ENCODE measurements around the gene PLA2G3. TPM values are rescaled to one million over a fixed set of nuclear protein-coding genes. Genes with fewer than 3 reads are reported as not detected.
"Not testable (repeated sequence)": the region's sequence is repeated elsewhere in the genome, so short reads cannot be mapped to it uniquely, and the experiment has no call there.

The PLA2G3 gene
- total RNA-seq, 1 donor from 2014 or later: not detected

GRCh38 chr22:31171734-31172133 lies 31.4 kb upstream of the PLA2G3 start:
- H3K36me3 ChIP-seq (ENCODE audit: control insufficient read depth in 3 of 3, insufficient read depth in 3 of 3, low read length in 3 of 3); H3K27me3 ChIP-seq (ENCODE audit: control insufficient read depth in 3 of 3, insufficient read depth in 3 of 3, low read length in 3 of 3); H3K27ac ChIP-seq (ENCODE audit: low read depth, low read length); H3K9ac ChIP-seq (ENCODE audit: low read depth in 1 of 3, low read length in 3 of 3); H3K4me3 ChIP-seq (ENCODE audit: low read length in 3 of 3); H3K9me3 ChIP-seq (ENCODE audit: control insufficient read depth in 3 of 3, low read length in 3 of 3): not testable (repeated sequence)
- H3K4me1 ChIP-seq (ENCODE audit: control insufficient read depth in 3 of 3, insufficient read depth in 3 of 3, low read length in 3 of 3): peaks cover 6 to 22% (median 11%) of the 10 kb centered on the region in 3 donors

- Histone ChIP-seq H3K9ac (ENCODE audit: low read depth in 1 of 3, low read length in 3 of 3) (no peak overlapping the region), H3K4me1 (ENCODE audit: control insufficient read depth in 3 of 3, insufficient read depth in 3 of 3, low read length in 3 of 3) (peaks cover 6 to 19% (median 10%) of the 10 kb centered on the region in 3 donors), H3K4me3 (ENCODE audit: low read length in 3 of 3) (no peak overlapping the region), H3K27ac (ENCODE audit: low read depth, low read length) (no peak overlapping the region), H3K36me3 (ENCODE audit: control insufficient read depth in 3 of 3, insufficient read depth in 3 of 3, low read length in 3 of 3) (peaks cover 0 to under 1% (median 0%) of the 10 kb centered on the region in 3 donors), H3K9me3 (ENCODE audit: control insufficient read depth in 3 of 3, low read length in 3 of 3) (no peaks in the 10 kb centered on the region), H3K27me3 (ENCODE audit: control insufficient read depth in 3 of 3, insufficient read depth in 3 of 3, low read length in 3 of 3) (no peaks in the 10 kb centered on the region)
Measured at GRCh38 chr22:31170971-31171370, 30.7 kb upstream of the PLA2G3 start.

- H3K27ac ChIP-seq (ENCODE audit: low read depth, low read length): no peak overlapping the region
- H3K36me3 ChIP-seq (ENCODE audit: control insufficient read depth in 3 of 3, insufficient read depth in 3 of 3, low read length in 3 of 3): peaks cover 0 to 9% (median 0%) of the 10 kb centered on the region in 3 donors
- H3K4me3 ChIP-seq (ENCODE audit: low read length in 3 of 3): no peak overlapping the region
- H3K4me1 ChIP-seq (ENCODE audit: control insufficient read depth in 3 of 3, insufficient read depth in 3 of 3, low read length in 3 of 3): peaks cover 13 to 28% (median 17%) of the 10 kb centered on the region in 3 donors
- no peaks in the 10 kb centered on the region for H3K27me3 ChIP-seq (ENCODE audit: control insufficient read depth in 3 of 3, insufficient read depth in 3 of 3, low read length in 3 of 3)
- H3K9me3 ChIP-seq (ENCODE audit: control insufficient read depth in 3 of 3, low read length in 3 of 3): no peaks in the 10 kb centered on the region
- no peak overlapping the region for H3K9ac ChIP-seq (ENCODE audit: low read depth in 1 of 3, low read length in 3 of 3)
Measured at GRCh38 chr22:31162015-31162765, 21.9 kb upstream of the PLA2G3 start.

GRCh38 chr22:31161386-31161785 lies 21.1 kb upstream of the PLA2G3 start:
- Histone ChIP-seq H3K4me3 (ENCODE audit: low read length in 3 of 3) (peak overlapping the region in 2 of 3 donors; percentile 97 to 98), H3K9ac (ENCODE audit: low read depth in 1 of 3, low read length in 3 of 3) (peak overlapping the region in 2 of 3 donors; percentile 89 to 98), H3K9me3 (ENCODE audit: control insufficient read depth in 3 of 3, low read length in 3 of 3) (no peaks in the 10 kb centered on the region), H3K4me1 (ENCODE audit: control insufficient read depth in 3 of 3, insufficient read depth in 3 of 3, low read length in 3 of 3) (peaks cover 13 to 28% (median 17%) of the 10 kb centered on the region in 3 donors), H3K27ac (ENCODE audit: low read depth, low read length) (no peak overlapping the region), H3K27me3 (ENCODE audit: control insufficient read depth in 3 of 3, insufficient read depth in 3 of 3, low read length in 3 of 3) (no peaks in the 10 kb centered on the region), H3K36me3 (ENCODE audit: control insufficient read depth in 3 of 3, insufficient read depth in 3 of 3, low read length in 3 of 3) (peaks cover 0 to 9% (median 0%) of the 10 kb centered on the region in 3 donors)

GRCh38 chr22:31160328-31160978 lies 20.1 kb upstream of the PLA2G3 start:
- H3K27ac ChIP-seq (ENCODE audit: low read depth, low read length): peak overlapping the region; percentile 93
- no peaks in the 10 kb centered on the region for H3K9me3 ChIP-seq (ENCODE audit: control insufficient read depth in 3 of 3, low read length in 3 of 3)
- H3K36me3 ChIP-seq (ENCODE audit: control insufficient read depth in 3 of 3, insufficient read depth in 3 of 3, low read length in 3 of 3): peaks cover 0 to 5% (median 0%) of the 10 kb centered on the region in 3 donors

GRCh38 chr22:31155422-31155821 lies 15.1 kb upstream of the PLA2G3 start:
- no peak overlapping the region for H3K27ac ChIP-seq (ENCODE audit: low read depth, low read length)
- H3K9ac ChIP-seq (ENCODE audit: low read depth in 1 of 3, low read length in 3 of 3): peak overlapping the region in 1 of 3 donors; percentile 41

More at GRCh38 chr22:31160328-31160978, 20.1 kb upstream of the PLA2G3 start:
- peaks cover 16 to 29% (median 22%) of the 10 kb centered on the region in 3 donors for H3K4me1 ChIP-seq (ENCODE audit: control insufficient read depth in 3 of 3, insufficient read depth in 3 of 3, low read length in 3 of 3)
- peak overlapping the region; percentile 97 to 98 (median 97) for H3K4me3 ChIP-seq (ENCODE audit: low read length in 3 of 3)
- peak overlapping the region; percentile 89 to 98 (median 97) for H3K9ac ChIP-seq (ENCODE audit: low read depth in 1 of 3, low read length in 3 of 3)
- H3K27me3 ChIP-seq (ENCODE audit: control insufficient read depth in 3 of 3, insufficient read depth in 3 of 3, low read length in 3 of 3): no peaks in the 10 kb centered on the region

GRCh38 chr22:31154975-31155374 lies 14.7 kb upstream of the PLA2G3 start:
- no peak overlapping the region for H3K4me3 ChIP-seq (ENCODE audit: low read length in 3 of 3)
- H3K9ac ChIP-seq (ENCODE audit: low read depth in 1 of 3, low read length in 3 of 3): no peak overlapping the region
- peaks cover 3 to 11% (median 4%) of the 10 kb centered on the region in 3 donors for H3K4me1 ChIP-seq (ENCODE audit: control insufficient read depth in 3 of 3, insufficient read depth in 3 of 3, low read length in 3 of 3)
- H3K27me3 ChIP-seq (ENCODE audit: control insufficient read depth in 3 of 3, insufficient read depth in 3 of 3, low read length in 3 of 3): no peaks in the 10 kb centered on the region
- no peaks in the 10 kb centered on the region for H3K9me3 ChIP-seq (ENCODE audit: control insufficient read depth in 3 of 3, low read length in 3 of 3)
- no peaks in the 10 kb centered on the region for H3K36me3 ChIP-seq (ENCODE audit: control insufficient read depth in 3 of 3, insufficient read depth in 3 of 3, low read length in 3 of 3)
- H3K27ac ChIP-seq (ENCODE audit: low read depth, low read length): no peak overlapping the region

More at GRCh38 chr22:31155422-31155821, 15.1 kb upstream of the PLA2G3 start:
- H3K4me3 ChIP-seq (ENCODE audit: low read length in 3 of 3): no peak overlapping the region
- H3K4me1 ChIP-seq (ENCODE audit: control insufficient read depth in 3 of 3, insufficient read depth in 3 of 3, low read length in 3 of 3): peaks cover 4 to 11% (median 6%) of the 10 kb centered on the region in 3 donors
- no peaks in the 10 kb centered on the region for H3K9me3 ChIP-seq (ENCODE audit: control insufficient read depth in 3 of 3, low read length in 3 of 3)
- H3K27me3 ChIP-seq (ENCODE audit: control insufficient read depth in 3 of 3, insufficient read depth in 3 of 3, low read length in 3 of 3): no peaks in the 10 kb centered on the region
- no peaks in the 10 kb centered on the region for H3K36me3 ChIP-seq (ENCODE audit: control insufficient read depth in 3 of 3, insufficient read depth in 3 of 3, low read length in 3 of 3)

- H3K27me3 ChIP-seq (ENCODE audit: control insufficient read depth in 3 of 3, insufficient read depth in 3 of 3, low read length in 3 of 3): no peaks in the 10 kb centered on the region
- H3K36me3 ChIP-seq (ENCODE audit: control insufficient read depth in 3 of 3, insufficient read depth in 3 of 3, low read length in 3 of 3): no peaks in the 10 kb centered on the region
- H3K9ac ChIP-seq (ENCODE audit: low read depth in 1 of 3, low read length in 3 of 3): no peak overlapping the region
- no peak overlapping the region for H3K27ac ChIP-seq (ENCODE audit: low read depth, low read length)
- peaks cover 7 to 17% (median 11%) of the 10 kb centered on the region in 3 donors for H3K4me1 ChIP-seq (ENCODE audit: control insufficient read depth in 3 of 3, insufficient read depth in 3 of 3, low read length in 3 of 3)
- no peaks in the 10 kb centered on the region for H3K9me3 ChIP-seq (ENCODE audit: control insufficient read depth in 3 of 3, low read length in 3 of 3)
- no peak overlapping the region for H3K4me3 ChIP-seq (ENCODE audit: low read length in 3 of 3)
Measured at GRCh38 chr22:31153357-31153756, 13.0 kb upstream of the PLA2G3 start.

- no peaks in the 10 kb centered on the region for H3K27me3 ChIP-seq (ENCODE audit: control insufficient read depth in 3 of 3, insufficient read depth in 3 of 3, low read length in 3 of 3)
- peaks cover 8 to 17% (median 11%) of the 10 kb centered on the region in 3 donors for H3K4me1 ChIP-seq (ENCODE audit: control insufficient read depth in 3 of 3, insufficient read depth in 3 of 3, low read length in 3 of 3)
- H3K9ac ChIP-seq (ENCODE audit: low read depth in 1 of 3, low read length in 3 of 3): no peak overlapping the region
- H3K9me3 ChIP-seq (ENCODE audit: control insufficient read depth in 3 of 3, low read length in 3 of 3): peaks cover 0 to 6% (median 0%) of the 10 kb centered on the region in 3 donors
- H3K27ac ChIP-seq (ENCODE audit: low read depth, low read length): no peak overlapping the region
- H3K4me3 ChIP-seq (ENCODE audit: low read length in 3 of 3): no peak overlapping the region
- no peaks in the 10 kb centered on the region for H3K36me3 ChIP-seq (ENCODE audit: control insufficient read depth in 3 of 3, insufficient read depth in 3 of 3, low read length in 3 of 3)
Measured at GRCh38 chr22:31151872-31152271, 11.6 kb upstream of the PLA2G3 start.

- Histone ChIP-seq H3K27ac (ENCODE audit: low read depth, low read length) (no peak overlapping the region), H3K9me3 (ENCODE audit: control insufficient read depth in 3 of 3, low read length in 3 of 3) (peaks cover 0 to 6% (median 0%) of the 10 kb centered on the region in 3 donors), H3K36me3 (ENCODE audit: control insufficient read depth in 3 of 3, insufficient read depth in 3 of 3, low read length in 3 of 3) (no peaks in the 10 kb centered on the region), H3K27me3 (ENCODE audit: control insufficient read depth in 3 of 3, insufficient read depth in 3 of 3, low read length in 3 of 3) (no peaks in the 10 kb centered on the region), H3K4me1 (ENCODE audit: control insufficient read depth in 3 of 3, insufficient read depth in 3 of 3, low read length in 3 of 3) (peaks cover 4 to 14% (median 7%) of the 10 kb centered on the region in 3 donors), H3K4me3 (ENCODE audit: low read length in 3 of 3) (no peak overlapping the region), H3K9ac (ENCODE audit: low read depth in 1 of 3, low read length in 3 of 3) (no peak overlapping the region)
Measured at GRCh38 chr22:31150615-31151014, 10.3 kb upstream of the PLA2G3 start.
